Tibial artery (tissue), 4 donors: ENCODE measurements around the gene PQBP1.

Source experiments
- DNase-seq, 2 donors: peaks; one replicate each; pipeline ENCODE4 v3.0.0-alpha.2; 2019
- H3K27ac ChIP-seq, 2 donors: fragments of 200-600 bp; sonication (generic) in 1 of 2; 1 replicate in 1 of 2; 2 replicates in 1 of 2; pipeline ENCODE4 v1.5.1; 2018 to 2019; ENCODE audit warnings: mild to moderate bottlenecking in 1 of 2
- H3K27me3 ChIP-seq, 2 donors: fragments of 200-600 bp; sonication (generic) in 1 of 2; one replicate each; pipeline versions ENCODE4 v1.5.1 to v1.6.0; 2016 to 2019
- H3K36me3 ChIP-seq, 3 donors: fragments of 200-600 bp; sonication (generic) in 2 of 3; one replicate each; pipeline ENCODE4 v1.5.1; 2016 to 2019; ENCODE audit warnings: mild to moderate bottlenecking in 2 of 3
- H3K4me1 ChIP-seq, 4 donors: fragments of 200-600 bp; sonication (generic) in 2 of 4; 1 replicate in 3 of 4; 2 replicates in 1 of 4; pipeline ENCODE4 v1.5.1; 2016 to 2019
- H3K4me3 ChIP-seq, 2 donors: fragments of 200-600 bp; sonication (generic) in 1 of 2; 1 replicate in 1 of 2; 2 replicates in 1 of 2; pipeline ENCODE4 v1.5.1; 2018 to 2019; ENCODE audit warnings: mild to moderate bottlenecking in 2 of 2
- H3K9me3 ChIP-seq, 3 donors: fragments of 200-600 bp; sonication (generic) in 1 of 3; one replicate each; pipeline ENCODE4 v1.5.1; 2016 to 2019
- CTCF ChIP-seq, 2 experiments: fragments of 200-600 bp in 1 of 2; fragments of 450-650 bp in 1 of 2; IDR thresholded peaks; one replicate each; pipeline ENCODE4 v1.5.1; 2017 to 2019; ENCODE audit warnings: antibody characterized with exemption in 2 of 2, mild to moderate bottlenecking in 1 of 2, moderate library complexity in 1 of 2
- intact Hi-C: fragments of 100-400 bp; cut with DNase I; formaldehyde crosslinking; loops from one replicate; pipeline ENCODE4 v1.15.0; 2023; ENCODE audit warnings: low total_unique reads

The PQBP1 gene

GRCh38 chrX:48917139-48918001 lies 19.6 kb downstream of the PQBP1 start:
- no peaks in the 10 kb centered on the region for H3K9me3 ChIP-seq
- H3K27me3 ChIP-seq = no peaks in the 10 kb centered on the region
- intact Hi-C loops = no loop called here

GRCh38 chrX:48918301-48918642 lies 20.5 kb downstream of the PQBP1 start:
- Histone ChIP-seq H3K4me3 (peak overlapping the region; percentile 67 to 74), H3K36me3 (peaks cover 0 to 24% (median 10%) of the 10 kb centered on the region in 3 donors), H3K27me3 (no peaks in the 10 kb centered on the region), H3K27ac (peak overlapping the region; percentile 91 to 96), H3K9me3 (no peaks in the 10 kb centered on the region), H3K4me1 (peaks cover 0 to 26% (median 4%) of the 10 kb centered on the region in 4 donors)
- no peak for DNase-seq
- no peak for TF ChIP-seq CTCF (IDR thresholded peaks at IDR 0.05)
- intact Hi-C loops = no loop called here

More at GRCh38 chrX:48917139-48918001, 19.6 kb downstream of the PQBP1 start:
- Histone ChIP-seq H3K4me3 (peak overlapping the region; percentile 67 to 74), H3K4me1 (peaks cover 0 to 27% (median 4%) of the 10 kb centered on the region in 4 donors), H3K27ac (peak overlapping the region; percentile 91 to 96), H3K36me3 (peaks cover 0 to 15% (median 6%) of the 10 kb centered on the region in 3 donors)
- TF ChIP-seq CTCF (IDR thresholded peaks at IDR 0.05) = peak; percentile 89
- DNase-seq = peak; percentile 90 to 94

- no peak for TF ChIP-seq CTCF (IDR thresholded peaks at IDR 0.05)
- peak; percentile 89 to 95 for DNase-seq
- Histone ChIP-seq H3K27ac (peak within 1 kb of the TSS; percentile 91 to 96), H3K9me3 (no peaks in the 10 kb centered on the region), H3K4me3 (peak within 1 kb of the TSS; percentile 67 to 74), H3K27me3 (no peaks in the 10 kb centered on the region), H3K36me3 (peaks cover 0 to 29% (median 15%) of the 10 kb centered on the region in 3 donors), H3K4me1 (peaks cover 0 to 26% (median 4%) of the 10 kb centered on the region in 4 donors)
- intact Hi-C loops = no loop called here
Observed at GRCh38 chrX:48918643-48919340, 21.1 kb downstream of the PQBP1 start, which contains the start of gene PIM2. Gene PIM2, minus strand, starts transcription at chrX:48919024. Its CDS starts 190 bp downstream, at chrX:48918834.

GRCh38 chrX:48919360-48919841 lies 21.7 kb downstream of the PQBP1 start:
- Histone ChIP-seq H3K27me3 (no peaks in the 10 kb centered on the region), H3K4me1 (peaks cover 0 to 26% (median 4%) of the 10 kb centered on the region in 4 donors), H3K27ac (peak overlapping the region; percentile 91 to 96), H3K4me3 (peak overlapping the region; percentile 67 to 74), H3K9me3 (no peaks in the 10 kb centered on the region), H3K36me3 (peaks cover 0 to 29% (median 19%) of the 10 kb centered on the region in 3 donors)
- intact Hi-C loops = no loop called here
- TF ChIP-seq CTCF (IDR thresholded peaks at IDR 0.05) = no peak
- DNase-seq = no peak

GRCh38 chrX:48919947-48920717 lies 22.4 kb downstream of the PQBP1 start:
- Histone ChIP-seq H3K27ac (peak overlapping the region; percentile 91 to 96), H3K36me3 (peaks cover 0 to 33% (median 19%) of the 10 kb centered on the region in 3 donors), H3K4me1 (peaks cover 0 to 26% (median 4%) of the 10 kb centered on the region in 4 donors), H3K27me3 (no peaks in the 10 kb centered on the region), H3K9me3 (no peaks in the 10 kb centered on the region), H3K4me3 (peak overlapping the region in 1 of 2 donors; percentile 67)
- TF ChIP-seq CTCF (IDR thresholded peaks at IDR 0.05) = no peak
- no peak for DNase-seq
- intact Hi-C loops = no loop called here
